ENCODE measurements around the gene ALDH1A1.
"Not testable (repeated sequence)": the region's sequence is repeated elsewhere in the genome, so short reads cannot be mapped to it uniquely, and the experiment has no call there.

The ALDH1A1 gene

DNA sequence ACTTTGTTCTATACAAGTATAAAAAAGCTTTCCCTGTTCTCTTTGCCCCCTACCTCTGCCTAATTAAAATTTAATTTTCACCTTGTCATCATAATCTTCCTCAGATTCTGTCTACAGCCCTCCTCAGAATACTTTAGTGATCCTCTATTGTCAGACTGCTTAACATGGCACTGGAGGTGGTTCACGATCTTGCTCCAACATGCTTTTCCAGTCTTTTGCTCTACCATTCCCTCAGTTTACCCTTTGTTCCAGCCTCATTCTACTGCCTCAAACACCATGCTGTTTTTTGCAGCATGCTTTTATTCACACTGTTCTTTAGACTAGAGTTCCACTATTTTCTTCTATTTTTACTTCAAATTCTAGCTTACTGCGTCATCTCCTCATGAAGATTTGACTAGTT is 10.4 kb downstream of the ALDH1A1 start (continued):
- TF ChIP-seq, protein P1, sequence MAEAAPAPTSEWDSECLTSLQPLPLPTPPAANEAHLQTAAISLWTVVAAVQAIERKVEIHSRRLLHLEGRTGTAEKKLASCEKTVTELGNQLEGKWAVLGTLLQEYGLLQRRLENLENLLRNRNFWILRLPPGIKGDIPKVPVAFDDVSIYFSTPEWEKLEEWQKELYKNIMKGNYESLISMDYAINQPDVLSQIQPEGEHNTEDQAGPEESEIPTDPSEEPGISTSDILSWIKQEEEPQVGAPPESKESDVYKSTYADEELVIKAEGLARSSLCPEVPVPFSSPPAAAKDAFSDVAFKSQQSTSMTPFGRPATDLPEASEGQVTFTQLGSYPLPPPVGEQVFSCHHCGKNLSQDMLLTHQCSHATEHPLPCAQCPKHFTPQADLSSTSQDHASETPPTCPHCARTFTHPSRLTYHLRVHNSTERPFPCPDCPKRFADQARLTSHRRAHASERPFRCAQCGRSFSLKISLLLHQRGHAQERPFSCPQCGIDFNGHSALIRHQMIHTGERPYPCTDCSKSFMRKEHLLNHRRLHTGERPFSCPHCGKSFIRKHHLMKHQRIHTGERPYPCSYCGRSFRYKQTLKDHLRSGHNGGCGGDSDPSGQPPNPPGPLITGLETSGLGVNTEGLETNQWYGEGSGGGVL (tag by site-specific recombination; IDR thresholded peaks at IDR 0.05), result no peak
- TF ChIP-seq ZNF624 (tag by site-specific recombination; IDR thresholded peaks at IDR 0.05), result no peak
- no peak for TF ChIP-seq ZNF311 (tag by site-specific recombination; IDR thresholded peaks at IDR 0.05; ENCODE audit: borderline replicate concordance)
- TF ChIP-seq ZNF792 (tag by site-specific recombination; IDR thresholded peaks at IDR 0.05), result no peak
- no peak for TF ChIP-seq ZXDB (tag by site-specific recombination; IDR thresholded peaks at IDR 0.05)
- TF ChIP-seq BCL11B (tag by site-specific recombination; IDR thresholded peaks at IDR 0.05; ENCODE audit: low read depth), result no peak
- TF ChIP-seq PRDM1 (tag by site-specific recombination; IDR thresholded peaks at IDR 0.05), result no peak
- TF ChIP-seq, protein P2, sequence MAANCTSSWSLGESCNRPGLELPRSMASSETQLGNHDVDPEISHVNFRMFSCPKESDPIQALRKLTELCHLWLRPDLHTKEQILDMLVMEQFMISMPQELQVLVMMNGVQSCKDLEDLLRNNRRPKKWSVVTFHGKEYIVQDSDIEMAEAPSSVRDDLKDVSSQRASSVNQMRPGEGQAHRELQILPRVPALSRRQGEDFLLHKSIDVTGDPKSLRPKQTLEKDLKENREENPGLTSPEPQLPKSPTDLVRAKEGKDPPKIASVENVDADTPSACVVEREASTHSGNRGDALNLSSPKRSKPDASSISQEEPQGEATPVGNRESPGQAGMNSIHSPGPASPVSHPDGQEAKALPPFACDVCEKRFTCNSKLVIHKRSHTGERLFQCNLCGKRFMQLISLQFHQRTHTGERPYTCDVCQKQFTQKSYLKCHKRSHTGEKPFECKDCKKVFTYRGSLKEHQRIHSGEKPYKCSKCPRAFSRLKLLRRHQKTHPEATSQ (tag by site-specific recombination; IDR thresholded peaks at IDR 0.05), result no peak
- TF ChIP-seq, protein P3, sequence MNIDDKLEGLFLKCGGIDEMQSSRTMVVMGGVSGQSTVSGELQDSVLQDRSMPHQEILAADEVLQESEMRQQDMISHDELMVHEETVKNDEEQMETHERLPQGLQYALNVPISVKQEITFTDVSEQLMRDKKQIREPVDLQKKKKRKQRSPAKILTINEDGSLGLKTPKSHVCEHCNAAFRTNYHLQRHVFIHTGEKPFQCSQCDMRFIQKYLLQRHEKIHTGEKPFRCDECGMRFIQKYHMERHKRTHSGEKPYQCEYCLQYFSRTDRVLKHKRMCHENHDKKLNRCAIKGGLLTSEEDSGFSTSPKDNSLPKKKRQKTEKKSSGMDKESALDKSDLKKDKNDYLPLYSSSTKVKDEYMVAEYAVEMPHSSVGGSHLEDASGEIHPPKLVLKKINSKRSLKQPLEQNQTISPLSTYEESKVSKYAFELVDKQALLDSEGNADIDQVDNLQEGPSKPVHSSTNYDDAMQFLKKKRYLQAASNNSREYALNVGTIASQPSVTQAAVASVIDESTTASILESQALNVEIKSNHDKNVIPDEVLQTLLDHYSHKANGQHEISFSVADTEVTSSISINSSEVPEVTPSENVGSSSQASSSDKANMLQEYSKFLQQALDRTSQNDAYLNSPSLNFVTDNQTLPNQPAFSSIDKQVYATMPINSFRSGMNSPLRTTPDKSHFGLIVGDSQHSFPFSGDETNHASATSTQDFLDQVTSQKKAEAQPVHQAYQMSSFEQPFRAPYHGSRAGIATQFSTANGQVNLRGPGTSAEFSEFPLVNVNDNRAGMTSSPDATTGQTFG (tag by site-specific recombination; IDR thresholded peaks at IDR 0.05; ENCODE audit: borderline replicate concordance), result no peak
- TF ChIP-seq, protein P4, sequence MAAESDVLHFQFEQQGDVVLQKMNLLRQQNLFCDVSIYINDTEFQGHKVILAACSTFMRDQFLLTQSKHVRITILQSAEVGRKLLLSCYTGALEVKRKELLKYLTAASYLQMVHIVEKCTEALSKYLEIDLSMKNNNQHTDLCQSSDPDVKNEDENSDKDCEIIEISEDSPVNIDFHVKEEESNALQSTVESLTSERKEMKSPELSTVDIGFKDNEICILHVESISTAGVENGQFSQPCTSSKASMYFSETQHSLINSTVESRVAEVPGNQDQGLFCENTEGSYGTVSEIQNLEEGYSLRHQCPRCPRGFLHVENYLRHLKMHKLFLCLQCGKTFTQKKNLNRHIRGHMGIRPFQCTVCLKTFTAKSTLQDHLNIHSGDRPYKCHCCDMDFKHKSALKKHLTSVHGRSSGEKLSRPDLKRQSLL (tag by site-specific recombination; IDR thresholded peaks at IDR 0.05), result no peak

DNA sequence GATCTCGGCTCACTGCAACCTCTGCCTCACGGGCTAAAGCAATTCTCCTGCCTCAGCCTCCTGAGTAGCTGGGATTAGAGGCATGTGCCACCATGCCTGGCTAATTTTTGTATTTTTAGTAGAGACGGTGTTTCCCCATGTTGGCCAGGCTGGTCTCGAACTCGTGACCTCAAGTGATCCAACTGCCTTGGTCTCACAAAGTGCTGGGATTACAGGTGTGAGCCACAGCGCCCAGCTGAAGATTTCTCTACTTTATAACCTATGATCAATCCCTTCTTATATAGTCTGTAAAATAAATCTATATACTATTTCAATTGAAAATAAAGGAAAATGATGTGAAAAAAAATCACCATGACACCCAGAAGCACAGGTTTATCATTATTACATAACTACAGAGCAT is 13.3 kb downstream of the ALDH1A1 start:
- H3K4me3 ChIP-seq (ENCODE audit: low read depth, low read length); H3K9me3 ChIP-seq (ENCODE audit: control insufficient read depth, insufficient read depth, low read depth, low read length); H3K4me1 ChIP-seq (ENCODE audit: control insufficient read depth, insufficient read depth, low read length); CTCF ChIA-PET; H3K27ac ChIP-seq (ENCODE audit: extremely low read depth, low read depth, low read length); H3K36me3 ChIP-seq (ENCODE audit: control insufficient read depth in 2 of 2, insufficient read depth in 1 of 2, low read length in 2 of 2): not testable (repeated sequence)
- POLR2A ChIA-PET, result interaction anchor here (0.9 kb wide), 1 partner anchor 9 kb away, joined by 4 read pairs; no protein-coding TSS in a partner anchor

DNA sequence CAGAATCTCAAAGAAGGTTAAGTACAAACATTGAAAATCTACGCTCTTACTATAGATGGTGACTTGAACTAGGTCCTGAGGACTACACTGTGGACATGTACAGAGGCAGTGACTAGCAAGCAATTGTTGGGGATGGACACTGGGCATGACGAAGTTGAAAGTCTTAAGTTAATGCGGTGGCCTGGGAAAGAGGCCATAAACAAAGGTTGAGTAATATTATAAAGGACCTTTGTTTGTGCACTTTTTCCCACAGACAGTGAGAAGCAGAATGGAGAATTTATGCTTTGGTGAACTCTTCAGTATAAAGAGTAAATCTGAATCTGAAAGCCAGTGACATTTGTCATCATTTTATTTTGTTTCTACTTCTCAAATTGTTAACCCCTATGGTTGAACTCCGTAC is 15.3 kb downstream of the ALDH1A1 start:
- CTCF ChIA-PET, result no interaction called here
- POLR2A ChIA-PET, result no interaction called here
- no peaks in the 10 kb centered on the region for H3K4me1 ChIP-seq (ENCODE audit: control insufficient read depth, insufficient read depth, low read length)
- no peak overlapping the region for H3K4me3 ChIP-seq (ENCODE audit: low read depth, low read length)
- H3K36me3 ChIP-seq (ENCODE audit: control insufficient read depth in 2 of 2, insufficient read depth in 1 of 2, low read length in 2 of 2), result no peaks in the 10 kb centered on the region
- no peak overlapping the region for H3K27ac ChIP-seq (ENCODE audit: extremely low read depth, low read depth, low read length)
- TF ChIP-seq ZNF335 (tag by site-specific recombination; conservative IDR thresholded peaks at IDR 0.05) (no peak), SETDB1 (IDR thresholded peaks at IDR 0.05; ENCODE audit: insufficient read length, low read length) (no peak), ZNF174 (tag by site-specific recombination; IDR thresholded peaks at IDR 0.05) (no peak)
- TF ChIP-seq, protein P5, sequence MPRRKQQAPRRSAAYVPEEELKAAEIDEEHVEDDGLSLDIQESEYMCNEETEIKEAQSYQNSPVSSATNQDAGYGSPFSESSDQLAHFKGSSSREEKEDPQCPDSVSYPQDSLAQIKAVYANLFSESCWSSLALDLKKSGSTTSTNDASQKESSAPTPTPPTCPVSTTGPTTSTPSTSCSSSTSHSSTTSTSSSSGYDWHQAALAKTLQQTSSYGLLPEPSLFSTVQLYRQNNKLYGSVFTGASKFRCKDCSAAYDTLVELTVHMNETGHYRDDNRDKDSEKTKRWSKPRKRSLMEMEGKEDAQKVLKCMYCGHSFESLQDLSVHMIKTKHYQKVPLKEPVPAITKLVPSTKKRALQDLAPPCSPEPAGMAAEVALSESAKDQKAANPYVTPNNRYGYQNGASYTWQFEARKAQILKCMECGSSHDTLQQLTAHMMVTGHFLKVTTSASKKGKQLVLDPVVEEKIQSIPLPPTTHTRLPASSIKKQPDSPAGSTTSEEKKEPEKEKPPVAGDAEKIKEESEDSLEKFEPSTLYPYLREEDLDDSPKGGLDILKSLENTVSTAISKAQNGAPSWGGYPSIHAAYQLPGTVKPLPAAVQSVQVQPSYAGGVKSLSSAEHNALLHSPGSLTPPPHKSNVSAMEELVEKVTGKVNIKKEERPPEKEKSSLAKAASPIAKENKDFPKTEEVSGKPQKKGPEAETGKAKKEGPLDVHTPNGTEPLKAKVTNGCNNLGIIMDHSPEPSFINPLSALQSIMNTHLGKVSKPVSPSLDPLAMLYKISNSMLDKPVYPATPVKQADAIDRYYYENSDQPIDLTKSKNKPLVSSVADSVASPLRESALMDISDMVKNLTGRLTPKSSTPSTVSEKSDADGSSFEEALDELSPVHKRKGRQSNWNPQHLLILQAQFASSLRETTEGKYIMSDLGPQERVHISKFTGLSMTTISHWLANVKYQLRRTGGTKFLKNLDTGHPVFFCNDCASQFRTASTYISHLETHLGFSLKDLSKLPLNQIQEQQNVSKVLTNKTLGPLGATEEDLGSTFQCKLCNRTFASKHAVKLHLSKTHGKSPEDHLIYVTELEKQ (tag by site-specific recombination; IDR thresholded peaks at IDR 0.05; ENCODE audit: borderline replicate concordance), result no peak
- TF ChIP-seq, protein P6, sequence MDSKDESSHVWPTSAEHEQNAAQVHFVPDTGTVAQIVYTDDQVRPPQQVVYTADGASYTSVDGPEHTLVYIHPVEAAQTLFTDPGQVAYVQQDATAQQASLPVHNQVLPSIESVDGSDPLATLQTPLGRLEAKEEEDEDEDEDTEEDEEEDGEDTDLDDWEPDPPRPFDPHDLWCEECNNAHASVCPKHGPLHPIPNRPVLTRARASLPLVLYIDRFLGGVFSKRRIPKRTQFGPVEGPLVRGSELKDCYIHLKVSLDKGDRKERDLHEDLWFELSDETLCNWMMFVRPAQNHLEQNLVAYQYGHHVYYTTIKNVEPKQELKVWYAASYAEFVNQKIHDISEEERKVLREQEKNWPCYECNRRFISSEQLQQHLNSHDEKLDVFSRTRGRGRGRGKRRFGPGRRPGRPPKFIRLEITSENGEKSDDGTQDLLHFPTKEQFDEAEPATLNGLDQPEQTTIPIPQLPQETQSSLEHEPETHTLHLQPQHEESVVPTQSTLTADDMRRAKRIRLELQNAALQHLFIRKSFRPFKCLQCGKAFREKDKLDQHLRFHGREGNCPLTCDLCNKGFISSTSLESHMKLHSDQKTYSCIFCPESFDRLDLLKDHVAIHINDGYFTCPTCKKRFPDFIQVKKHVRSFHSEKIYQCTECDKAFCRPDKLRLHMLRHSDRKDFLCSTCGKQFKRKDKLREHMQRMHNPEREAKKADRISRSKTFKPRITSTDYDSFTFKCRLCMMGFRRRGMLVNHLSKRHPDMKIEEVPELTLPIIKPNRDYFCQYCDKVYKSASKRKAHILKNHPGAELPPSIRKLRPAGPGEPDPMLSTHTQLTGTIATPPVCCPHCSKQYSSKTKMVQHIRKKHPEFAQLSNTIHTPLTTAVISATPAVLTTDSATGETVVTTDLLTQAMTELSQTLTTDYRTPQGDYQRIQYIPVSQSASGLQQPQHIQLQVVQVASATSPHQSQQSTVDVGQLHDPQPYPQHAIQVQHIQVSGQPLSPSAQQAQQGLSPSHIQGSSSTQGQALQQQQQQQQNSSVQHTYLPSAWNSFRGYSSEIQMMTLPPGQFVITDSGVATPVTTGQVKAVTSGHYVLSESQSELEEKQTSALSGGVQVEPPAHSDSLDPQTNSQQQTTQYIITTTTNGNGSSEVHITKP (tag by site-specific recombination; IDR thresholded peaks at IDR 0.05), result no peak
- H3K9me3 ChIP-seq (ENCODE audit: control insufficient read depth, insufficient read depth, low read depth, low read length), result no peaks in the 10 kb centered on the region

All from HEK293 (cell line).